ENCODE data around the gene FBXO44.

FBXO44 gene

GRCh38 chr1:11664336-11665065 is 9.8 kb downstream of the FBXO44 start:
- no peak for DNase-seq

- no peak for DNase-seq
Observed at GRCh38 chr1:11668516-11668915, 13.8 kb downstream of the FBXO44 start.

DNA sequence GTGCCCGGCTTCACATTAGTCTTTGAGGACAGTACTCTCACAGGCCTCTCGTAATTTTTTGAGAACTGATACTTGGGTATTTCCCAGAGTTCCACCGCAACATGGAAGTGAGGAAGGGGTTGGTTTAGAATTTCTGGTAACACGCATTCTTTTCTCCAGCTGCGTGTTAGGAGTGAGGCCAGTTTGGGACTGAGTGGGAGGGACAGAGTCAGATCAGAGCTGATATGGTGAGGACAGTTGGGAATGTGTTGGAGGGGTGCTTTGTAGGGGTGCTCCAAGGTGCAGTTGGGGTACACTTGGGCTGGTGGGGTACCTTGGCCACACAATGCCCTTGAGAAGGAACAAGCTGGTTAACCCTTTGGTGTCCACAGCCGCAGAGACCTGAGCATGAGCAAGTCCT is 16.1 kb downstream of the FBXO44 start:
- DNase-seq = no peak

- DNase-seq = no peak
Observed at GRCh38 chr1:11671205-11671543, 16.5 kb downstream of the FBXO44 start.

DNA sequence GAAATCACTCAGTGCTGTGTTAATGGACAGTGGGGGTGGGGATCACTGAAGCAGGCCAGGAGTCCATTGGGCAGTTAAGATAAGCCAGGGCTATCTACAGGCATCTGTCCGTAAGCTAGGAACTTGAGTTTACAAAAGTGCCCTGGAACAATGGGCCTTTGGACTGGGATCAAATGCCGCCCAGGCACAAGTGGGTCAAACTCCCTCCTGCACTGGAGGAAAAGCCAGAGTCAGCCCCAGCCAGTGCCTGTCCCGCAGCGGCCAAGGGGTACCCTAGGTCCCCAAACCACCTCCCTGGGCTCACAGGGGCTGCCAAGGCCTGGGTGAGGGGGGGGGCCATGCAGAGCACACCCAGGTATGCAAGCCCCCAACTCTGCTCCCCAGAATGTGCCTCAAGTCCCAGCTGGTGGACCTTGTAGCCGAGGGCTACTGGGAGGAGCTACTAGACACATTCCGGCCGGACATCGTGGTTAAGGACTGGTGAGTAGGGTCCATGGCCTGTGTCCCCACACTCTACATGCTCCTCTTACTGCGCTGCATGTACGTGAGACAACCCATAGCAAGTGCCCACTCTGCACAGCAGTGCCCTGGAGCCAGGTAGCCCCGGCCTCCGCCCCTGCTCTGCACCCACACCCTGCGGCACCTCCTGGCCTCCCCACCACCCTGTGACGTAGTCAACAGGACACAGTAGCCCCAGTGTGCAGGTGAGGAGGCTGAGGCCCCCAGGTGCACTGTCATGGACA is 17.0 kb downstream of the FBXO44 start:
- no peak for DNase-seq

DNA sequence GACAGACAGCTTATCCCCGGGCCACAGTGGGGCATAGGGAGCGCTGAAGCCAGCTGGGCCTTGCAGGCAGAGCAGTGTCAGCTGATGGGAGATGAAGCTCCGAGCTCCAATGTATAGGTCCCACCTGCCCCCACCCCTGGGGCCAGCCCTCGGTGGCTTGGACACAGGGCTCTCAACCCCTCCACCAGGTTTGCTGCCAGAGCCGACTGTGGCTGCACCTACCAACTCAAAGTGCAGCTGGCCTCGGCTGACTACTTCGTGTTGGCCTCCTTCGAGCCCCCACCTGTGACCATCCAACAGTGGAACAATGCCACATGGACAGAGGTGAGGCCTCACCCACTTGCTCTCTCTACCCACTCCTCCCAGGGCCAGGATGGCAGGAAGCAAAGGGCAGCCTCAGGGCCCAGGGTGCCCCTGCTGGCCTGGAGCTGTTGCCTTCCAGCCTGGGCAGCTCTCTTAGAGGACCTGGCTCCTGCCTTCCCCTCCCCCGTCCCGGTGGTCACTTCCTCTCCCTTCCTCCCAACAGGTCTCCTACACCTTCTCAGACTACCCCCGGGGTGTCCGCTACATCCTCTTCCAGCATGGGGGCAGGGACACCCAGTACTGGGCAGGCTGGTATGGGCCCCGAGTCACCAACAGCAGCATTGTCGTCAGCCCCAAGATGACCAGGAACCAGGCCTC is 18.6 kb downstream of the FBXO44 start:
- no peak for DNase-seq

GRCh38 chr1:11674488-11674887 is 19.8 kb downstream of the FBXO44 start:
- no peak for DNase-seq

DNA sequence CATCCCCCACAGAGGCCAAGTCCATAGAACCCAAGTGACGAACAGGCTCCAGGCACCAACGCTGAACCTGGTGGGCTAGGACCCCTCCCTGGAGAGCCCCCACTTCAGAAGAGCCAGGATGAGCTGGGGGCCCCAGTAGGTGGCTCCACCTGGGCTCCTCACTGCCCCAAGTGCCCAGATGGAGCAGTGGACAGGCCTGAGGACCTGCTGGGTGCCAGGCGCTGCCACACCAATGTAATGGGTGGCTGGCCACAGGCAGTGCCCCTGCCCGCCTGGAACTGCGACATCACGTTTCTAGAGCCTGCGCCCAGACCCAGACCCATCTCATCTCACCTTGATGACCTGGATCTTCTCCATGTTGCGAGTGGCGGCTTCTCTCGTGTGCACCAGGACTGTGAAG is 20.6 kb downstream of the FBXO44 start:
- DNase-seq = no peak

DNA sequence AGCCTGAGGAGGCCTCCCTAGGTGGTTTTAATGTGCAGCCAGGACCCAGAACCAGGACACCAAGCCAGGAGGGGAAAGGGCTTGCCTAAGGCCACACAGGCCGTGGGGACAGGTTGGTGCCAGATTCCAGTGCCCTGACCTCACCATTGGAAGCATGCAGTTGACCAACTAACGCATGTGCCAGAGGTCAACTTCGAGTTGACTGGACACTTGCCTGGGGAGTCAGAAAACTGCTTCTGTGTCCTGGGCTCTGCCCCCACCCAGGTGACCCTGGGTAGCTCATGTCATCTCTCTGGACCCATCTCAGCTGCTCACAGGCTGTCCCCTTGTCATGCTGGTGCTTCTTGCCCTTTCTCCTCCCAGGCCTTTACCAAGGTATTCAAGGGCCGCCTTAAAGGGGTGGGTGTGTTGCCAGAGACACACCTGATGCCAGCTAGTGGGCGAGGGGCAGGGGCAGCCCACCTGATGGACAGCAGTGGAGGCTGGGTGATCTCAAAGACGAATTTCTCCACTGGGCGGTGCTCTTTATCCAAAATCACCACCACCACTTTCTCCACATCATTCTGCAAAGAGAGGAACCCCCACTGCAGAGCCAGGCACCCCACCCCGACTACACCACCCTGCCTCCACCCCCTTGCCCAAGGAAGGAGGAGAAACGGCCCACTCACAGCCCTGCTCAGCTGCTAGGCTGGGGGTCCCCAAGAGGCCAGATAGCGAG is 21.9 kb downstream of the FBXO44 start:
- DNase-seq = no peak

- no peak for DNase-seq
Observed at GRCh38 chr1:11678442-11678841, 23.8 kb downstream of the FBXO44 start.

- DNase-seq = no peak
Observed at GRCh38 chr1:11680270-11681070, 25.8 kb downstream of the FBXO44 start.

DNA sequence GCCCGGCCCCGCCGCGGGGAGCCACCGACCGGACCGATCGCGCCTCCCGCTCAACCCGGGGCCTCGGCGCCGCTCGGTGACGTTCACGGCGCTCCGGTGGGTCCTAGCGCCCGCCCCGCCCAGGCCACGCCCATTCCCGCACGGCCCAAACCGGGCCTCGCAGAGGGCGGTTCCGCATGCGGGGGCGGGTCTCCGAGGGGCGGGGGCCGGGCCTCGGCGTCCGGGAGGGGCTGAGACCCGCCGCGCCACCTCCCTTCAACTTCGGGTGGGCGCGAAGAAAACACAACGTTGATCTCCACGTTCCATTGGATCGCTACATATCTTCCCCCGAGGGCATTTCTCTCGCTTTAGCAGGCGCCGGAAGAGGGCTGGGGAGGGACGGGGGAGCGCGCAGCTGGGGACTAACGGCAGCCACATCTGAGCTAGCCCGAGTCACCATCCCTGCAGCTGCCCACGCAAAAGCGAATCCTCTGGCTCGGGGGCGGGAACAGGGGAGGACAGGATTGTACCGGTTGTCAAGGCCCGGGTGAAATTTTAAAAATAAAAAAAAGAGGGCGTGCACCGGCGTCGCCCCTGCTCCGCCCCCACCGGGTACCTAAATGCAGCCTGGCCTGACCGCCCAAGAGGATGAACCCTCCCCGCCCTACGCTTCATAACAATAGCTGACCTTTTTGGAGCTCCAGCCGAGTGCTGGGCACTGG is 26.5 kb downstream of the FBXO44 start, which contains the start of gene MAD2L2:
Gene MAD2L2, minus strand, starts transcription at position 78 of the 701 bp plus-strand sequence. CDS start 547 bp downstream, outside the sequence.
- peak; percentile 60 to 83 for DNase-seq

GRCh38 chr1:11682287-11682771 is 27.7 kb downstream of the FBXO44 start:
- DNase-seq = no peak

DNA sequence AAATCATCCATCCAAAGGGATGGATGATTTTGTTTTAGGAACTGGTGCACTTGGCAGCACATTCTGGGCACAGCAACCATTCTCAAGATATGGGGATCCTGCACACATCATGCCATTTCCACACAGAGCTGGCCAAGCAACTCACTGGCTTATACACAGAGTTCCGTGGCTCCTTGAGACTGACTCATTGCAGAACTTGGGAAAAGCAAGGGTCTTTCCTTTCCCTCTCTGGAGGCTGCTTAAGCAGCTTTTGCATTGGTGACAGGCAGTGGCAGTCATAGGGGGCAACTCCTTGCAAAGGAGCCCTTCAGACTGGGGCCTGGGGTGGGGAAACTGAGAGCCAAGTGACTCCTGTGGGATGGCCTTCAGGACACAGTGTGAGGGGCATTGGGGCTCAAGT is 28.1 kb downstream of the FBXO44 start:
- no peak for DNase-seq

DNA sequence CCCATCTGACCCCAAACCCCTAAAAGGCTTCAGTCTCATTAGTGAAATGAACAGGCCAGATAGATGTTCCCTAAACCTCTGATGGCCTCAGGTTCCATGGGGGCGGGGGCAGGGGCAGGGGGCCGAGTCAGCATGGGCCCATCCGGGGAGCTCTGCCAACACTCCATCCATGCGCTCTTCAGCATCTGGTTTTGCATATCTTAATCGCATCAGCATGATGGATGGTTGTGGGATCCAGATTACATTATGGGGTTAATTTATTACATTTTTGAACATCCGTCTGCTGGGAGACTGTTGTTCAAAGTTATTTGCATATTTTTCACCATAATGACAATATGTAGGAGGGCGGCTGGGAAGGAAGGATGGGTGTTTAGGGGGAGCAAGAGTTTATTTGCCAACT is 29.4 kb downstream of the FBXO44 start:
- no peak for DNase-seq

DNA sequence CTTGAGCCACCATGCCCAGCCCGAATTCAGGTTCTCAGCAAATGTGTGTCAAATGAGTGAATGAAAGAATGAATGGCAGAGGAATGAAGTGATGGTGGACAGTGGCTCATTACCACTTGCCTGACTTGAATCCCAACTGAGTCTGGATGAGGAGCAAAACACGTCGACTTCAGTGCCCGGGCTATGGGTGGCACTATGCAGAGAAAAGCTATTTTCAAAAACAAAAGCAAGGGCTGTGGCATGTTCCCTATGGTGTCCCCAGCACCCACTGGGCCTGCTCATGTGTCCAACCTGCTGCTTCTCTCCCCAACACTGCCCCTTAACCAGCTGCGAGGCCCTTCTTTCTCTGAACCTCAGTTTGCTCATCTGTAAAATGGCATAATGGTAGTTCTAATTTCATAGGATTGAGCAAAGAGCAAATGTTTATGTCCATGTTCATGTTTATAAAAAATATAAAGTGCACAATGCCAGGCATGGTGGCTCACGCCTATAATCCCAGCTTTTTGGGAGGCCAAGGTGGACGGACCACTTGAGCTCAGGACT is 30.6 kb downstream of the FBXO44 start:
- no peak for DNase-seq

- DNase-seq = no peak
Observed at GRCh38 chr1:11688506-11688905, 33.8 kb downstream of the FBXO44 start.

- DNase-seq = peak in 1 of 2 experiments; percentile 27
Observed at GRCh38 chr1:11690397-11691301, 36.0 kb downstream of the FBXO44 start.

DNA sequence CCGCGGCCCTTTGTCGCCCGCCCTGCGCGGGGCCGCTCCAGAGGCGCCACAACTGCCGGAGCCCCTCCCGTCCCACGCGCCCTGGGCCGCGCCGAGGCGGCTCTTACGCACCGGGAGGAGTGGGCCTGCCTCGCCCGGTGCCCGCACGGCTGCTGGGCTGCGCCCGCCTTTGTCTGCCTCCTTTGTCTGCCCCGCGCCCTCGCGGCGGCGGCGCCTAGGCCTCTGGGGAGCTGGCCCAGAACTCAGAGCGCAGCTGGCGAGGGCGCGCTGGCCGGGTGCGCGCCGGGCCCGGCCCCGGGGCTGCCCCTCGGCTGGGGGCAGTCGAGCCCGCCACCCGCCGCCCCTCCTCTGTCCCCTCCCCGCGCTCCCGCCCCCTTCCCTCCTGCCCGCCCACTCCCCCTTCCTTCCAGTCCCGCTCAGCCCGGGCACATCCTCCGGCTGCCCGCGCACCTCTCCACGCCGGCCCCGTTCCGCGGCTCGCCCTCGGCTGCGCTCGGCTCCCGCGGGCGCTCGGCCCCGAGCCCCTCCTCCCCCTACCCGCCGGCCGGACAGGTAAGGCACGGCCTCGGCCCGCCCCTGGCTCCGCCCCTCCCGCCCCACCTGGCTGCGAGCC is 36.7 kb downstream of the FBXO44 start, which contains the start of gene DRAXIN:
Gene DRAXIN, plus strand, starts transcription at position 409 of the 613 bp plus-strand sequence. CDS start 14,549 bp downstream, outside the sequence.
- peak in 1 of 2 experiments; percentile 25 for DNase-seq
